KOPT-K1 (cell line): ENCODE measurements around the gene TRAF3IP1.
"Not testable (repeated sequence)": the region's sequence is repeated elsewhere in the genome, so short reads cannot be mapped to it uniquely, and the experiment has no call there.

Source experiments
- H3K27ac ChIP-seq: fragments of 200-600 bp; sonication (generic); 2 replicates; pipeline ENCODE4 v1.5.1; 2016; ENCODE audit warnings: antibody characterized with exemption, mild to moderate bottlenecking, low read depth, low read length; ENCODE audit not compliant: poor library complexity, severe bottlenecking
- H3K36me3 ChIP-seq: fragments of 200-600 bp; sonication (generic); 2 replicates; pipeline ENCODE4 v1.5.1; 2017; ENCODE audit warnings: antibody characterized with exemption, mild to moderate bottlenecking, low read length, moderate library complexity; ENCODE audit not compliant: insufficient read depth
- H3K9me3 ChIP-seq: fragments of 200-600 bp; sonication (generic); 2 replicates; pipeline ENCODE4 v1.5.1; 2017; ENCODE audit warnings: antibody characterized with exemption, low read length, mild to moderate bottlenecking; ENCODE audit not compliant: insufficient read depth, poor library complexity, severe bottlenecking

The TRAF3IP1 gene

GRCh38 chr2:238387332-238387731, 67.0 kb downstream of the TRAF3IP1 start:
- Histone ChIP-seq H3K27ac (no peak overlapping the region), H3K36me3 (no peaks in the 10 kb centered on the region), H3K9me3 (no peaks in the 10 kb centered on the region)

DNA sequence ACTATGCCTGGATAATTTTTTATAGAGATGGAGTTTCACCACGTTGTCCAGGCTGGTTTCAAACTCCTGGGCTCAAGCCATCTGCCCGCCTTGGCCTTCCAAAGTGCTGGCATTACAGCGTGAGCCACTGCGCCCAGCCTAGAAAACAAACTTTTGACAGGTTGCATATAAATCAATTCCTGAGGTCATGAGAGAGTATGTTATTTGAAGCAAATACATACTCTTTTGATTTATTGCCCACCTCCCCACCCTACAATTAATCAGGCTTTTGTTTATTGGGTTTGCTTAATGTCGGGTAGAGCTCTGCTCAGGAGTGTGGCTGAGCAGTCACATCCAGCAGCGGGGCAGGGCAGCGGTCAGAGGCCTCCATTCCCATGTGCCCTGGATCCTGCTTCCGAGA, 68.5 kb downstream of the TRAF3IP1 start:
- H3K9me3 ChIP-seq = no peaks in the 10 kb centered on the region
- H3K27ac ChIP-seq = no peak overlapping the region
- no peaks in the 10 kb centered on the region for H3K36me3 ChIP-seq

DNA sequence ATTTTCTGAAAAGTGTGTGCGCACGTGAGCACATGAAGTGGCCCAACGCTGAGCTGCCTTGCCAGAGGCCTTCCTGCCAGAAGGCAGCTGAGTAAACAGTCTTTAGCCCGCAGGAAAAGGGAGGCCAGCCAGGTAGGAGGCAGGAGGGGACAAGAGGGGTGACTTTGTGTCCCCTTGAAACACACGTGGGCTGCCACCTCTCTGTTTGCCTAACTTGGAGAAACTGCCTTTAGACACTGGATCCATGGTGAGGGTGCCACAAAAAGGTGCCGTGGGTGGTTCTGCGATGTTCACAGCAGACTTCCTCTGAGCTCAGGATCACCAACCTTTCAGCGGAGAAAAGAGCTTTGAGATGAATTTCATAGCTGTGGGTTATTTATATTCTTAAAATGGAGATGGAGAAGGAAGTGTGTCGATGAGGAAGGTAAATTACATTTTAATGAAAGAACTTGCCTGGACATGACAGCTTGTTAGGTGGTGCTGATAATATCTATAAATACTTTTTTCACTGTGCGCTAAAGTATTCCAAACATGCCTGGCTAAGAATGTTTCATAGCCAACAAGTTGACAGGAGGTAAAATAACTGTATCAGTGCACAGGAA, 69.8 kb downstream of the TRAF3IP1 start:
- no peak overlapping the region for H3K27ac ChIP-seq

DNA sequence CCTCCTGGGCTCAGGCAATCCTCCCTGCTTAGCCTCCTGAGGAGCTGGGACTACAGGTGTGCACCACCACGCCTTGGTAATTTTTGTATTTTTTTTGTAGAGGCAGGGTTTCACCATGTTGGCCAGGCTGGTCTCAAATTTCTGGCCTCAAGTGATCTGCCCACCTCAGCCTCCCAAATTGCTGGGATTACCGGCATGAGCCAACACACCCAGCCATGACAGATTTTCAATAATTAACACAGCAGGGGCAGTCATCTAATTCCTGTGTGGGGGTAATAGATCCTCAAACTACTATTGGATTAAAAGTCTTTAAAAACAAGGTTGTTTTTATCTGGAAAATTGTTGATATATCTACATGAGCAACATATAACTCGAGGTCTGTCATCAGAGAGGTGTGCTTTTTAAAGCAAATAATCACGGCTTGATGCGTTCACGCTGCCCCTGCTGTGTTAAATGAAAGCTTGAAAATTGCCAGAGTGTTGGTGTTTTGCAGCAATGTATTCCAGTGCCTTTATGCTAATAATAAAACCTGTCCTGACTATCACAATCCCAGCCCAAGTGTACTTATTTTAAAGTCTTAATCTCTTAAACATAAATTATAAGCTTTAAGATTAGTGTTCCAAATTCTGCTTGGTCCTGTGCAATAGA, 70.8 kb downstream of the TRAF3IP1 start:
- Histone ChIP-seq H3K36me3 (no peaks in the 10 kb centered on the region), H3K27ac (no peak overlapping the region), H3K9me3 (no peaks in the 10 kb centered on the region)

More for the DNA sequence above, 69.8 kb downstream of the TRAF3IP1 start:
- Histone ChIP-seq H3K36me3 (no peaks in the 10 kb centered on the region), H3K9me3 (no peaks in the 10 kb centered on the region)

- Histone ChIP-seq H3K9me3 (no peaks in the 10 kb centered on the region), H3K36me3 (no peaks in the 10 kb centered on the region), H3K27ac (no peak overlapping the region)
Observed at GRCh38 chr2:238396663-238397062, 76.3 kb downstream of the TRAF3IP1 start.

DNA sequence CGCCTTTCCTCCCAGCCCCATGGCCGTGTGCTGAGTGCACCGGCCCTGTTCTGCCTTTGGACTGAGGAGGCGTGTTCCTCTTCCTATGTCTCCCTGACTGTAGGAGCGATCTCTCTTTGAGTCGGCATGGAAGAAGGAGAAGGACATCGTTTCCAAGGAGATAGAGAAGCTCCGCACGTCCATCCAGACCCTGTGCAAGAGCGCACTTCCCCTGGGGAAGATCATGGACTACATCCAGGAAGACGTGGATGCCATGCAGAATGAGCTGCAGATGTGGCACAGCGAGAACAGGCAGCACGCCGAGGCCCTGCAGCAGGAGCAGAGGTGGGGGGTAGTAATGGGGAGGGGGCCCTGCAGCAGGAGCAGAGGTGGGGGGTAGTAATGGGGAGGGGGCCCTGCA, 77.0 kb downstream of the TRAF3IP1 start:
- Histone ChIP-seq H3K9me3 (no peaks in the 10 kb centered on the region), H3K27ac (no peak overlapping the region), H3K36me3 (no peaks in the 10 kb centered on the region)

GRCh38 chr2:238398577-238398976, 78.3 kb downstream of the TRAF3IP1 start:
- Histone ChIP-seq H3K27ac (no peak overlapping the region), H3K36me3 (no peaks in the 10 kb centered on the region), H3K9me3 (no peaks in the 10 kb centered on the region)

- Histone ChIP-seq H3K9me3 (no peaks in the 10 kb centered on the region), H3K36me3 (no peaks in the 10 kb centered on the region), H3K27ac (no peak overlapping the region)
Observed at GRCh38 chr2:238399094-238399493, 78.8 kb downstream of the TRAF3IP1 start.

GRCh38 chr2:238401551-238401950, 81.2 kb downstream of the TRAF3IP1 start:
- H3K27ac ChIP-seq = no peak overlapping the region
- H3K36me3 ChIP-seq = no peaks in the 10 kb centered on the region
- no peaks in the 10 kb centered on the region for H3K9me3 ChIP-seq

DNA sequence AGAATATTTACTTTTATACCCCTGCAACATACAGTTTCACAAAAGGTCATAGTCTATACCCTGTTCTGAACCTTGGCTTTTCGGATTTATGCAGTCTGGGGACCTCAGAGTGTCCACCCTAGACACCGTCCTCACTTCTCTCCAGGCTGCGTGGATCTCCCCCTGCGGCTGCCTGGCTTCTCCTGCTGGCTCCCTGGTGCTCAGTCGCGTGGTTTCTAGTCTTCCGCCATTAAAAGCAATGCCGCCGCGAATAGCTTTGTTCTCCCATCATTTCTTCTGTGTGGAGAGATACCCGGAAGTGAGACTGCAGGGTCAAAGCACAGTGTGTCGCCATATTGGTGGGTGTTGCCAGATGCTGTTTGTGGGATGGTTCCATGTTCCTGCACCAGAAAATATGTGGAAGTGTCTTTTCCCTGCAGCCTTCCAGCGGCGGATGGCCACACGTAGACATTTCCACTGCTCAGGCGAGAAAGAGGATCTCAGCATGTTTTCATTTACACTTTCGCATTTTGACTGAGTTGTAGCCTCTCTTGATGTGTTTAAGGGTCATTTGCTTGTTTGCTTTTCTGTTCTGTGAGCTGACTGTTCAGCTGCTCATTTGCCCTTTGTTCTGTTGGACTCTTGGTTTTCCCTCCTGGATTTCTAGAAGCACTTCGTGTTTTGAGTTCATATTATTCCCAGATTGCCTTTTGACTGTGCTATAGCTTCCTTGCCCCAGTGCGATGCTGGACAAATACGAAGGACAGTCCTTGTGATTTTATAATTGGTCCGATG, 83.5 kb downstream of the TRAF3IP1 start:
- Histone ChIP-seq H3K27ac (no peak overlapping the region), H3K36me3 (no peaks in the 10 kb centered on the region), H3K9me3 (no peaks in the 10 kb centered on the region)

DNA sequence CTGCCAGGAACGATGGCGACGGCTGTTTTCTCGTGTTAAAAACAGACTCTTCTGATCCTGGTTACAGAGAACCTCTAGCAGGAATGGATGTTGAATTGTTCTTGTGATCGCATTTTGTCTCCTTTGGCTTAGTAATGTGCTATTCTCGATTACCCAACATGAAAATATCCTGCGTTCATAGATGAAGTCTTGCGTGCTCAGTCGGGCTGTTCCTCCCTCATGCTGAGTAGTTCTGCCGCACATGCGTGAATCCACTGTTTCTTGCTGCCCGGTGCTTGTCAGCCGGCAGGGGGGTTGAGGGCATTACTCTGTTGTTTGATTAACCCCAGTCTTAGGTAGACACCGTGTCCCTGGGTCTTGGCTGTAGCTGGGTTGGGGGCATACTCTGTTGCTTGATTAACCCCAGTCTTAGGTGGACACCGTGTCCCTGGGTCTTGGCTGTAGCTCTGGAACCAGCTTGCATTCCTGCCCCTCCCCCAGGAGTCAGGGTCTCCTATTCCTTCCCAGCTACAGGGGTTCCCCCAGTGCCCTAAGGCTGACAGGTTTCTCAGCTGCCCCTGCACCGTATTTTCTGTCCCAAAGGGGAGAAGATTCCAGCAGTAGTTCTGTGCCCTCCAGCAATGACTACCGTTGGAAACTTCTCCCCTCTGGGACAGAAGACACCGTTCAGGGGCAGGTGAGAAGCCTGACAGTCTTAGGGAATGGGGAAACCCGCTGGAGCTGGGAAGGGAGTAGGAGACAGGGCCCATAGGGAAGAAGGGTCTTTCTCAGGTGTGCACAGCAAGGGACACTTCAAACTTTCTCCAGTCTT, 84.3 kb downstream of the TRAF3IP1 start:
- Histone ChIP-seq H3K27ac (no peak overlapping the region), H3K9me3 (no peaks in the 10 kb centered on the region), H3K36me3 (no peaks in the 10 kb centered on the region)

GRCh38 chr2:238405217-238405555, 84.9 kb downstream of the TRAF3IP1 start:
- H3K9me3 ChIP-seq, H3K36me3 ChIP-seq, H3K27ac ChIP-seq: not testable (repeated sequence)

DNA sequence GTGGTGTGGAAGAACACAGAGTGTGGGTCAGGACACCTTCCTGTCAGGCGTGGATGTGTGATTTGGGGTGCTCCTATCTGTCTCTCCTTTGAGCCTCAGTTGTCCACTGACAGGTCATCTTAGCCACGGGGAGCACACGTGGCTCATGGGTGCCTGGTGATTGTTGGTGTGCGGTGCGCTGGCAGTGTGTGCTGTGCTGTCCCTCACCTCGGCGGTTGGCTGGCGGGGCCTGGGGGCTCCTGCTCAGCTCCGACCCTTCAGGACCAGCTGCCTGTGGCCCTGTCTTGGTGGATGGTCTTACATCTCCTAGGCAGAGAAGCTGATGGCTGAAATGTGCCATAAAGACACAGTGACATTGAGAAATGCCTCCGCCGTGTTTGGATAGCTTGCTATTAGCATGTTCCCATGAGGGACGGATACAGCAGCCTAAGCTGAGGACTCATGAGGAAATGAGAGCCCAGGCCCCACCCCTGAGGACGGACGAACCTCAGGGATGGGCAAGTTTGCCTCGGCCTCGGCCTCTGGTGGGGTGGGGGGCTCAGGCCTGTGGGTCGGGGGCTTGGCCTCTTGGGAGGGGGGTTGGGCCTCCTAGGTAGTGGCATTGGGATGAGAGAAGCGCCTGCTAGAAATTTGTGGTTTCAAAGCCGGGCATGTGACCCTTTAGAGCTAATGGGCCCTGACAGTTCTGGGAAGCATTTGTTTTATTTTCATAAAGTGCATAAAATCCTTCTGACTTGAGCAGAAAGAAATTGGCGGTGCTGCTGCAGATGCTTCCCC, 86.1 kb downstream of the TRAF3IP1 start:
- Histone ChIP-seq H3K27ac (peak overlapping the region; percentile 29), H3K36me3 (no peaks in the 10 kb centered on the region), H3K9me3 (no peaks in the 10 kb centered on the region)

- H3K27ac ChIP-seq = no peak overlapping the region
- no peaks in the 10 kb centered on the region for H3K36me3 ChIP-seq
- H3K9me3 ChIP-seq = no peaks in the 10 kb centered on the region
Observed at GRCh38 chr2:238406998-238407285, 86.6 kb downstream of the TRAF3IP1 start.

DNA sequence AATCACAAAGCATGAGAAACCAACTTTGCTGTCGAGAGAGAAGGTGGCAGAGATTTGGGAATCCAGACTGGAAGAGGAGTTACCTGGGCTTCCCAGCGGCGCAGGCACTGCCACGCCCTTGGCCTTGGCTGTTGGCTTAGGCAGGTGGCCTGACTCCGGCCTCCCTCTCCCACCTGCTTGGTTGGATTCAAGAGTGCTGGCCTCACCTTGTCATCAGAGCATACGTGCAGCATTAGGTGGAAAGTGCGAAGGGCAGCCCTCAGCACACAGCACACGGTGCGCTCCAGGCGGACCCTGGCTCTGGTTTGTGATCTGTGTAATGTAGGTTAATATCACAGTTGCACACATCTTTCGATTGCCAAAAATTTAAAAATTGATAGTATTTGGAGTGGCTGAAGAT, 87.2 kb downstream of the TRAF3IP1 start:
- no peak overlapping the region for H3K27ac ChIP-seq
- H3K9me3 ChIP-seq = no peaks in the 10 kb centered on the region
- H3K36me3 ChIP-seq = no peaks in the 10 kb centered on the region
